Esophagus squamous epithelium (tissue), 5 donors: ENCODE data around the gene MCC. TPM values are rescaled to one million over a fixed set of nuclear protein-coding genes. Genes with fewer than 3 reads are reported as not detected.

Experiments used
- DNase-seq: peaks from one replicate; lab custom pipeline; 2025; lab: John Stamatoyannopoulos, UW
- H3K27ac ChIP-seq, 4 donors: fragments of 200-600 bp; sonication (generic); one replicate each; pipeline ENCODE4 v1.5.1; 2016 to 2019; ENCODE audit warnings: mild to moderate bottlenecking in 1 of 4
- H3K27me3 ChIP-seq, 4 donors: fragments of 200-600 bp; sonication (generic); 1 replicate in 3 of 4; 2 replicates in 1 of 4; pipeline versions ENCODE4 v1.5.1 to v1.6.0; 2017 to 2021; ENCODE audit warnings: antibody characterized with exemption in 1 of 4
- H3K36me3 ChIP-seq, 3 donors: fragments of 200-600 bp; sonication (generic); one replicate each; pipeline ENCODE4 v1.5.1; 2016 to 2019
- H3K4me1 ChIP-seq, 3 donors: fragments of 200-600 bp; sonication (generic); one replicate each; pipeline ENCODE4 v1.5.1; 2017 to 2019
- H3K4me3 ChIP-seq, 4 donors: fragments of 200-600 bp; sonication (generic); 1 replicate in 3 of 4; 2 replicates in 1 of 4; pipeline ENCODE4 v1.5.1; 2016 to 2019; ENCODE audit warnings: mild to moderate bottlenecking in 2 of 4, moderate library complexity in 1 of 4
- H3K9me3 ChIP-seq, 3 donors: fragments of 200-600 bp; sonication (generic); one replicate each; pipeline ENCODE4 v1.5.1; 2016 to 2019
- CTCF ChIP-seq, 6 experiments: fragments of 450-650 bp in 4 of 6; fragments of 200-600 bp in 2 of 6; sonication (generic) in 2 of 6; IDR thresholded peaks; one replicate each; pipeline ENCODE4 v1.5.1; 2016 to 2019; ENCODE audit warnings: antibody characterized with exemption in 6 of 6, mild to moderate bottlenecking in 4 of 6, moderate library complexity in 4 of 6
- POLR2A ChIP-seq, 4 donors: fragments of 450-650 bp; IDR thresholded peaks; one replicate each; pipeline ENCODE4 v1.6.1; 2017; ENCODE audit warnings: antibody characterized with exemption in 4 of 4, mild to moderate bottlenecking in 4 of 4, moderate library complexity in 3 of 4
- WGBS, 2 donors: methylation state at CpG; one replicate each; pipeline ENCODE4 v1.1.5; 2018; 5-methylcytosine and 5-hydroxymethylcytosine counted together
- intact Hi-C: fragments of 100-400 bp; cut with DNase I; formaldehyde crosslinking; loops from one replicate; pipeline ENCODE4 v1.15.0; 2022
- total RNA-seq, 4 donors: library from RNA; depleted of rRNA; stranded (reverse); fragments of >200 nt; gene quantifications; one replicate each; pipeline ENCODE4 v1.1.0, GENCODE V29; 2016
- donor health status: DM: yes; HTN: yes; CAD: no.

MCC gene
- total RNA-seq, 4 donors from 2014 or later = 41.6 to 45.4 (median 43.4) TPM

GRCh38 chr5:113221294-113222176 is 266.7 kb downstream of the MCC start:
- Histone ChIP-seq H3K4me3 (no peak overlapping the region), H3K27ac (no peak overlapping the region), H3K27me3 (no peaks in the 10 kb centered on the region), H3K36me3 (no peaks in the 10 kb centered on the region), H3K4me1 (peaks cover 0 to 15% (median 0%) of the 10 kb centered on the region in 3 donors), H3K9me3 (no peaks in the 10 kb centered on the region)
- intact Hi-C loops = no loop called here
- DNase-seq = no peak
- WGBS, 2 donors = 63 to 65% methylated on average over 4 to 5 of the region's 5 CpGs
- TF ChIP-seq POLR2A (IDR thresholded peaks at IDR 0.05) = no peak
- TF ChIP-seq CTCF (IDR thresholded peaks at IDR 0.05) = no peak

GRCh38 chr5:113219695-113220094 is 268.6 kb downstream of the MCC start:
- Histone ChIP-seq H3K4me1 (peaks cover 0 to 21% (median 0%) of the 10 kb centered on the region in 3 donors), H3K9me3 (no peaks in the 10 kb centered on the region), H3K36me3 (no peaks in the 10 kb centered on the region), H3K27me3 (no peaks in the 10 kb centered on the region), H3K4me3 (no peak overlapping the region), H3K27ac (no peak overlapping the region)
- no peak for DNase-seq
- 66 to 75% methylated on average over 2 to 3 of the region's 3 CpGs for WGBS, 2 donors
- intact Hi-C loops = no loop called here
- TF ChIP-seq POLR2A (IDR thresholded peaks at IDR 0.05) (no peak), CTCF (IDR thresholded peaks at IDR 0.05) (no peak)

- no peak overlapping the region for H3K4me3 ChIP-seq
- H3K27ac ChIP-seq = no peak overlapping the region
- WGBS, 2 donors = 70 to 71% methylated on average over 7 of the region's 7 CpGs
- TF ChIP-seq POLR2A (IDR thresholded peaks at IDR 0.05) (no peak), CTCF (IDR thresholded peaks at IDR 0.05) (no peak)
- peaks cover 0 to 24% (median 0%) of the 10 kb centered on the region in 3 donors for H3K4me1 ChIP-seq
- DNase-seq = no peak
- no peaks in the 10 kb centered on the region for H3K9me3 ChIP-seq
- intact Hi-C loops = no loop called here
- H3K36me3 ChIP-seq = no peaks in the 10 kb centered on the region
- H3K27me3 ChIP-seq = no peaks in the 10 kb centered on the region
These were observed 269.2 kb downstream of the MCC start for GRCh38 chr5:113218906-113219517.

GRCh38 chr5:113218200-113218599 is 270.1 kb downstream of the MCC start:
- Histone ChIP-seq H3K27ac (no peak overlapping the region), H3K27me3 (no peaks in the 10 kb centered on the region), H3K36me3 (no peaks in the 10 kb centered on the region), H3K4me1 (peaks cover 0 to 27% (median 0%) of the 10 kb centered on the region in 3 donors), H3K4me3 (no peak overlapping the region), H3K9me3 (no peaks in the 10 kb centered on the region)
- TF ChIP-seq POLR2A (IDR thresholded peaks at IDR 0.05) (no peak), CTCF (IDR thresholded peaks at IDR 0.05) (no peak)
- intact Hi-C loops = no loop called here
- no peak for DNase-seq
- 59 to 74% methylated on average over 7 to 8 of the region's 8 CpGs for WGBS, 2 donors

- WGBS, 2 donors = 77 to 93% methylated on average over 8 of the region's 9 CpGs
- no peak overlapping the region for H3K4me3 ChIP-seq
- H3K36me3 ChIP-seq = no peaks in the 10 kb centered on the region
- H3K4me1 ChIP-seq = peaks cover 0 to 32% (median 0%) of the 10 kb centered on the region in 3 donors
- no peaks in the 10 kb centered on the region for H3K9me3 ChIP-seq
- H3K27me3 ChIP-seq = no peaks in the 10 kb centered on the region
- TF ChIP-seq POLR2A (IDR thresholded peaks at IDR 0.05) = no peak
- TF ChIP-seq CTCF (IDR thresholded peaks at IDR 0.05) = no peak
- DNase-seq = no peak
- intact Hi-C loops = no loop called here
- no peak overlapping the region for H3K27ac ChIP-seq
These were observed 270.6 kb downstream of the MCC start for GRCh38 chr5:113217619-113218184.
